IPS-11a (cell line): ENCODE data around the gene DRD3.

Experiments used
- H3K4me3 ChIP-seq: one replicate; pipeline ENCODE4 v1.5.1; 2013; ENCODE audit warnings: low read depth, low read length, control low read depth

DRD3 gene

DNA sequence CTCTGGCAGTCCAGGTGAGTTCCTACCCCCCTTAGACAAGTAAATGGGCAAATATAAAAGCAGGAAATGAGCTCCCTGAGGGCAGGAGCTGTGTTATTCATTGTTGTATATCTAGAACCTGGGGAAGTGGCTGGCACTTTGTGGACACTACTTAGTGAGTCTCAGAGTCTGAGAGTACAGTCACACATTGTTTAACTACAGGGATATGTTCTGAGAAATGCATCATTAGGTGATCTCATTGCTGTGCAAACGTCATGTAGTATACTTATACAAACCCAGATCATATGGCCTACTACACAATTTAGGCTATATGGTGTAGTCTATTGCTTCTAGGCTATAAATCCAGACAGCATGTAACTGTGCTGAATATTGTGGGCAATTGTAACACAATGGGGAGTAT is 52.4 kb downstream of the DRD3 start:
- no peak overlapping the region for H3K4me3 ChIP-seq

DNA sequence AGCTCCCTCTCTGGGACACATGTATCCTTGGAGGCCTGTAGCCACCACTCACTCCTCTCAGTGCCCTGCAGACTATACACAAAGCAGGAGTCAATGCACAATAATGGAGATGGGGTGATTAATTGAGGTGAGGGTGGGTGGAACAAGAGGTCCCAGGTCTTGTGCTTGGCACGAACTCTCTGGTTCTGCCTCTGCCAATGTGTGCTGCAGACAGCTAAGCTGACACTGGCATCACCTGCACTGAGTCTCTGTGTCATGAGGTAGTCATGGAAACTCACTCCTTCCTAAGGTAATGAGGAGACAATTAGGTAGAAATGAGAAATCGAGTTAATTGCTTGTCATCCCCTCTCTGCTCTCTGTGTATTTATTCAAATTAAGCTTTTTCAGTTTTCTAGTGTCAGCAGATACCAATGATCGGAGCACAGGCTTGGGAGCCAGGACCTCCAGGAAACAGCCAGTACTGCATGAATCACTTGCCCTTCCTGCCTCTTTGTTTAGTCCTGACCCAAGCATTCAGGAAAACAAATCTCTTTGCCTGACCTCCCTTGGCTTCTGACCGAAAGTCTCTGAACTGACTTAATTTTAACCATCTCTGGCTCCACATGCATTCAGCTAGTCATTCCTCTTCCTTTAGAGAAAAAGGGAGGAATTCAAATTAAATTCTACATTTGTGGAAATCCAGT is 56.7 kb downstream of the DRD3 start:
- H3K4me3 ChIP-seq: no peak overlapping the region

DNA sequence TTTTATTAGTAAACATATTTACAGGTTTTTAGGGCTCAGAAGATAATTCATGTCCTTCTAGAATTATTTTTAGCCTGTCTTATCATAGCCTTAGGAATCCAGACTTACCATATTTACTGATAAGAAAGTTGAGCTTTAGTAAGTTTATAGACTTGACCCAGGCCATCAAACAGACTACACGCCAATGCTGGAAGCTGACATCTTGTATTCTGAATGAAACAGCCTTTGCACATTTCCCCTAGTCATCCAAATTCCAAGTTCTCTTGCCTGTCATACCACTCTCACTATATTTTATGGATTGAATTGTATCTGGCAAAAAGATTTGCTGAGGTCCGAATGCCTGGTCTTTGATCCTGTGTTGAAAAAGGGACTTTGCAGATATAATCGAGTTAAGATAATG is 58.6 kb downstream of the DRD3 start:
- H3K4me3 ChIP-seq: no peak overlapping the region

DNA sequence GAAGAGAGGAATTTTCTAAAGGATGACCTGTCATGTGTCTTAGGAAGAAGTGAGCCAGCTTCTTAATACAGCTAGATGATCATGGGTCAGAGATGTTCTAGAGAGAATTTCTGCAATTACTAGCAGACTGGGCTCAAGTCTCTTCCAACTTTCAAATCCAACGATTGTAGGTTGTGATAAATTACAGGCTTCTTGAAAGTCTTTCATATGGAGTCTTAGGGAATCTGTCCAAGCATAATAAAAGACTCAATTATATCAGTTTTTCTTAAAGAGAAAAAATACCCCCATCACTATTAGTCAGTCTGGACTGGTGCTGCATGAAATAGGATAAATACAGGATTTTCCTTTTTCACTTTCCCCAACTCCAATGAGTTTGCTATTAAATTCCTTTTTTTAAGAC is 59.1 kb downstream of the DRD3 start:
- no peak overlapping the region for H3K4me3 ChIP-seq

DNA sequence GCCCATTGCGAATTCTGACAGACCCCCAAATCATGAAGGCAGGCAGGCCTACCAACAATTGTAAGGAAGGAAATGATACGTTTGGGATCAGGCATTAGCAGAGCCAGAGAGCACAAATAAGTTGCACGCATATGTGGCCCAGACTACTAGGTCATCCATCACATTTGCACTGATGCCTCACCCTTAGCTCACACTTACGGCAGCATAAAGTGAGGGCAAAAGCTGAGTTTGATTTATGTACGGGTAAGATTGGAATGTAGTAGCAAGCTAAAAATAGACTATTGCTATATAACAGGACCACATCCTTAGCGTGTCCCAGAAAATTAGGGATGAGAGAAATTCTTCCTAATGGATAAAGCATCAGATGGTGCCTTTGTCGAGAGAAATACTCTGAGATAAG is 63.7 kb downstream of the DRD3 start:
- no peak overlapping the region for H3K4me3 ChIP-seq

DNA sequence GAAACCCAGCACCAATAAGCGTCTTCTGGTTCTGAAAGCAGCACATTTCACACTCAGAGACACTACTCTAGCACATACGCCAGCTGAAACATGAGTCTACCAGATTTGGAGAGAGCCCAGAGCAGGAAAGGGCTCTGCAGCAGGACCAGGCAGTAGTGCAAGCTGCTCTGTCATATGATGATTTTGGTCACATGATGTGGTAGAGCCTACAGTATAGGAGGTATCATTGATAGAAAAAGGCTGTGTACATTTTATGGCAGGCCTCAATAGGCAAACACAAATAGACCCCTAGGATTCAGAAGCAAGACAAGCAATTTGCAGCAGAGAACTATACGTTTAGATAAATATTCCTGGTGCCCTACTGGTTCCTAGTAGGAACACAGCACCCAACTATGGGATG is 64.1 kb downstream of the DRD3 start:
- H3K4me3 ChIP-seq: no peak overlapping the region

DNA sequence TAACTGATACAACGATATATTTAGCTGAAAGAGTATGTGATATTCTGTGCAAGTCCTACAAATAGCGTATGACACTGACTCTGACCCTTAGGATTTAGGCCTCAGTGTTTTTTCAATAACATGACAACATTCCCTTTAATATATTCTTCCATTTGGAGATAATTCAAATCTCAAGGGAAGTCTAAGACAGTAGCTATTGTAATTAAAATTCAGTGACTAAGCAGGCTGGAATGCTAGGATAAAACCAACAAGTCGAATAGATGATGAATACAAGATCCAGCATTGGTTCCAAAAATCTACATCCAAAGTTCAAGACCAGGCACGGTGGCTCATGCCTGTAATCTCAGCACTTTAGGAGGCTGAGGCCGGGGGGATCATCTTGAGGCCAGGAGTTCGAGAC is 66.2 kb downstream of the DRD3 start:
- no peak overlapping the region for H3K4me3 ChIP-seq

DNA sequence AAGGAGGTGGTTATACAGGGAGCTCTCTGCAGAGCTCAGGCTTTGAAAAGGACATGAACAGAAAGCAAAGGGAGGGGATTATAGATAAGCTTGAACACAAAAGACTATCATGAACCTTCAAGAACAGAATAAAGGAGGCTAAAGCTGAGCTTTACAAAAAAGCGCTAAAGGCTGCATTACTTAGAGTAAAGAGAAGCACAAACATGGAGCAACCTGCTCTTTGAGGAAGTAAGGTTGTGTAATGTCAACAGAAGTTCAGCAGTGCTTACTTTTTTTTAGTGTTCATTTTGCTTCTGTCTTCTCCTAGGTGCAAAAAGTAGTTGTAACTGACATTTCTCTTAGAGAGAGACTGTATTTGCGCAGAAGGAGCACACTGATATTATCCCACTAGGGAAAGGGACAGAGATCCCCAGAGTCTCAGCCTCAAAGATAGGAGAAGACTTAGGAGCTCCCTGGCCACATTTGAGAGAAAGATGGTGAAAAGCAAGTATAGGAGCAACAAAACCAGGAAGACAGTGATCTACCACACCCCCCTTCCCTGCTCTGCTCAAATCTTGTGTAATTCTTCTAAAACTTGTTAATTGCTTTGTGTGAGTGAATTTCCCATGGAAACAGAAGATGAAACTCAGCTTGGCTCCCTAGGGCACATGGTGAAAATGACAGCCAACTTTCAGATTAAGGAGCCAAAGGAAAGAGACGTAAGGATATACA is 67.6 kb downstream of the DRD3 start:
- no peak overlapping the region for H3K4me3 ChIP-seq

DNA sequence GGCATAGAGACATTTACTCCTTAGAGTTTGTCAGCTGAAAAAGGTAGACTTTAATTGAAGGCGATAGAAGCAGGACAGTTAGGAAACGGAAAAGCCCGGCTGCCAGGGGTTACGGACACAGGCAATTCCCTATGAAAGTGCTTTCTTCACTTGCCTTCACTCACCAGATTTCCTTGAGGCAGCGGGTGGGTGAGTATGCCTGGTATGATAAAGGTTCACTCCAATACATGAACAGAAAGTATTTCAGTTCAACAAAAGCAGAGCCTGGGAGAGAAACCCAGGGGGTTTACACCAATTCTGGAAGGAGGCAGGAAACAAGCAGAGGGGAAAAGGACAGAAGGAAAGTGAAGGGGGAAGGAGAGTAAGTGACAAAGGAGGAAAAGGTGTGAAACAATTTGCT is 68.4 kb downstream of the DRD3 start:
- H3K4me3 ChIP-seq: no peak overlapping the region

DNA sequence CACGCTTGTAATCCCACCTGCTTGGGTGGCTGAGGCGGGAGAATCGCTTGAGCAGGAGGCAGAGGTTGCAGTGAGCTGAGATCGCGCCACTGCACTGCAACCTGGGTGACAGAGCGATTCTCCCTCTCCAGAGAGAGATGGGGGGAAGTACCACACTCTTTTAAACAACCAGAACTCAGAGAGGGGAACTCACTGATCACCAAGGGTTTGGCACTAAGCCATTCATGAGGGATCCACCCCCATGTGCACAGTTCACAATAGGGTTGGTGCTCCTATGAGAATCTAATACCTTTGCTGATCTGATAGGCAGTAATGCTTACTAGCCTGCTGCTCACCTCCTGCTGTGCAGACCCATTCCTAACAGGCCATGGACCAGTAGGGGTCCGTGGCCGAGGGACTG is 70.7 kb downstream of the DRD3 start:
- no peak overlapping the region for H3K4me3 ChIP-seq

DNA sequence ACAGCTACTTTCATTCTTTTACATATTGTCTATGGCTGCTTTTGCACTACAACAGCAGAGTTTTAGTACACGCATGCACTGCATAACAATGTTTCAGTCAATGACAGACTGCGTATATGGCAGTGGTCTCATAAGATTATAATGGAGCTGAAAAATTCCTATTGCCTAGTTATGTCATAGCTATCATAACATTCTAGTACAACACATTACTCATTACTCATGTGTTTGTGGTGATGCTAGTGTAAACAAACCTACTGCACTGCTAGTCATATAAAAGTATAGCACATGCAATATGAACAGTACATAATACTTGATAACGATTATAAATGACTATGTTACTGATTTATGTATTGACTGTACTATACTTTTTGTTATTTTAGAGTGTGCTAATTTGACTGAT is 74.4 kb downstream of the DRD3 start:
- no peak overlapping the region for H3K4me3 ChIP-seq

DNA sequence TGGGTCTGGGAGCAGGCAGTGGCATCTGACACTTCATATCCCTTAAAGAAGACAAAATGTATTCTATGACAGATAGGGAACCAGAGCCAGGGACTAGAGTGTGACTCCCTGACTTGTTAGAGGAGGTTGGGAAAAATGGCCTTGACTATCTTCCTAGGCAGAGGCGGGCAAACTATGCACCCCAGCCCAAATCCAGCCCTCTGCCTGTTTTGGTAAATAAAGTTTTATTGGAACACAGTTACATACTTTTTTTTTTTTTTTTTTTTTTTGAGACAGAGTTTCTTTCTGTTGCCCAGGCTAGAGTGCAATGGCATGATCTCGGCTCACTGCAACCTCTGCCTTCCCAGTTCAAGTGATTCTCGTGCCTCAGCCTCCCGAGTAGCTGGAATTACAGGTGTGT is 75.0 kb downstream of the DRD3 start:
- no peak overlapping the region for H3K4me3 ChIP-seq

DNA sequence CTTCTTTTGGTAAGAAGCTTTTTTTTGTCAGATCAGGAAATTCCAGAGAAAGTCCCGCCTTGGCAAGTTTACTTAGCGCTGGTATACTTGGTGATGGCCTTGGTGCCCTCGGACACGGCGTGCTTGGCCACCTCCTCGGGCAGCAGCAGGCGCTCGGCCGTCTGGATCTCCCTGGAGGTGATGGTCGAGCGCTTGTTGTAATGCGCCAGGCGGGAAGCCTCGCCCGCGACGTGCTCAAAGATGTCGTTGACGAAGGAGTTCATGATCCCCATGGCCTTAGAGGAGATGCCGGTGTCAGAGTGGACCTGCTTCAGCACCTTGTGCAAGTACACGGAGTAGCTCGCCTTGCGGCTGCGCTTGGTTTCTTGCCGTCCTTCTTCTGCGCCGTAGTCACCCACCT is 75.7 kb downstream of the DRD3 start:
- no peak overlapping the region for H3K4me3 ChIP-seq

DNA sequence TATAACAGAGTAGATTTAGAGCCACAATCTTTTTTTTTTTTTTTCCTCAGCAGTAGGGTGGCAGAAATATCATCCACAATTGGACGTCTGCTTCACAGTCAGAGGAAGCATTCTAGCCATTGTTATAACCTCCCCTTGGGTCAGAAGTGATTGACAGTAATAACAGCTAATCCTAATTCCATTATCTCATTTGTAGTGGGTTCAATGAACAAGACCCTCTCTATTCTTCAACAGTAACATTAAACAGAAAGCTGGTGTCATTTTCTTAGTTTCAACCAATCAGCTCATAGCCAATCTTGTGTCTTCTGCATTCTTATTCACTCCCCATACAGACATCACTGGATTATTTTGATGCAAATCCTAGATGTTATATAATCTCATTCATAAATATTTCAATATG is 77.8 kb downstream of the DRD3 start:
- no peak overlapping the region for H3K4me3 ChIP-seq

DNA sequence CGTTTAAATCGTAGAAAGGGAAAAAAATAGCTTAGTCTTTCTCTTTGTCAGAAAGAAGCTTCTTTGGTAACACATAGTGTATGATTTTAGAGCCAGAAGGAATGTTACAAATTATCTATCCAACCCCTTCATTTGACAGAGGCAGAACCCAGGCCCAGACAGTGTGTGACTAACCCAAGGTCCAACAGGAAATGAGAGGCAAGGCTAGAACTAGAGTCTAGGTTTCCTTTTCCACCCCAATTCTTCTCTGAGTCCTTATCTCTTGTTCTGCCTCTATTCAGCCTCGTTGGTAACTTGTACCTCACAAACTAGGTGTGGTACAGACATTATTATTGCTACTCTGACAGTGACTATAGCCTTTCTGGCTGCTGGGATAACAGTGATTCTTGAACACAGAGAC is 83.1 kb downstream of the DRD3 start:
- no peak overlapping the region for H3K4me3 ChIP-seq

DNA sequence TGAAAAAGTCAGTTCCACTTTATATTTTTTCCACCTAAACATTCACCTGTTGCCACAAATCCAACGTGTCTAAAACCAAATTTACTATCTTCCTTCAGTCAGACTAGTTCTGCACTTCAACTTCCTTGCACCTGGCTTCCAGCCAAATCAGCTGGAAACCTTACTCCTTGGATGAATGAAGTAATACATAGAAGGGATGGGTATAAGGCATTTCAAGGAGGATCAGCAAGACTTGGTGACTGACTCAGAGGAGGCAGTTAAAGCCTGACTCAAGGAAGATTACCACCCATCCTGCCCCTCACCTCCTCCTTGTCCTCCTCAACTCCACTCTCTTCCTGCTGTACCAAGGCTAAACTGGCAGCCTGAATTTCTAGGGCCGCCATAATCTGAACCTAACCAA is 85.3 kb downstream of the DRD3 start:
- H3K4me3 ChIP-seq: no peak overlapping the region

DNA sequence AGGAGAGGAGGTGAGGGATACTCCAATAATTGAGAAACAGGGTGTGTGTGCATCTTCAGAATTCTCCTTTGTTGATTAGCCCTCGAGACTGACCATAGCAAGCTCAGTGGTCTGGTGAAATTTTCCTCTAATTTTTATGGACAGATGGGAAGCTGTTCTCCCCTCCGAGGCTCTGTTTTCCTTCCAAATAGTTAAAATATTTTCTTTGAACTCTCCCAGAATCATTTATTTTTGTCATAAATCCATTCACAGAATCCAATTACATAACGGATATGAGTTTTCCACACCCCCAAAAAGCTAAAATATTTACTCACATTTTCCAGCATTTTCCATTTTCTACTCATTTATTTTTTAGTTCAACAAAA is 85.9 kb downstream of the DRD3 start:
- no peak overlapping the region for H3K4me3 ChIP-seq

DNA sequence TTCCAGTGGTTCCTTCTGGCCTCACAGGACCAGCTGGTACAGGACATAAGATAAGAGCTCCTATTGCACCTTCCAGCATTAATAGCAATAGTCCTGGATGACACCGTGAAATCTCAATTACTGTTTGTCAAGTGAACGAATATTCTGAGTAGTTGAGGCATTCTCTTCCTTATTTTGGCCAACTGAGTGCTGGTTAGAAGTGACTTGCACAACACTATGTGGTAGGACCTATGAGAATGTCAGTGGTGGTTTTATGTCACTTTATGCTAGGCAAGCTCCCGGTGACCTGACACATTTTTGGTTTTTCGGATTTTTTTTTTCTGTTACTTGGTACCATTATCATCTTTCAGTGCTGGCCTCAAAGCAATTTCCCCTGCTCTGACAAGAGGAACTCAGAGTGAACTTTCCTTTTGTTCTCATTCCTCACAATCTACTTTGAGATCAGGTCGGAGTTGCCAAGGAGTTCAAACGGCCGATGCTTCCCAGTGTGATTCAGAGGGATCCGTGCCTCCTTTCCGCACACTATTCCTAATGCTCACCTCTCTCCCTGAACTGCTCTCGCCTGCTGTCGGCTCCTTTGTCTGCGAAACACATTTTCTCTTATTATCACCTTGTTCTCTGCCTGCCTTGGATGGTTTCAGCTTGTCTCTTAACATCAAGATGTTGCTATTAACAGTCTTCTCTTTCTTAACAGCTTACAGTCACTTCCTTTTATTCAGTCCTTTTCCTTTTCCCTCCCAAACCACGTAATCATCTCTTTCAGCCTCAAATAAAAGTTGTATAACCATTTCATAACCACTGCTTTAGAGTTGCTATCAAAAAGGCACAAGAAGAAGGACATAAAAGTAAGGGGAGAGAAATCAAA is 86.5 kb downstream of the DRD3 start:
- no peak overlapping the region for H3K4me3 ChIP-seq

DNA sequence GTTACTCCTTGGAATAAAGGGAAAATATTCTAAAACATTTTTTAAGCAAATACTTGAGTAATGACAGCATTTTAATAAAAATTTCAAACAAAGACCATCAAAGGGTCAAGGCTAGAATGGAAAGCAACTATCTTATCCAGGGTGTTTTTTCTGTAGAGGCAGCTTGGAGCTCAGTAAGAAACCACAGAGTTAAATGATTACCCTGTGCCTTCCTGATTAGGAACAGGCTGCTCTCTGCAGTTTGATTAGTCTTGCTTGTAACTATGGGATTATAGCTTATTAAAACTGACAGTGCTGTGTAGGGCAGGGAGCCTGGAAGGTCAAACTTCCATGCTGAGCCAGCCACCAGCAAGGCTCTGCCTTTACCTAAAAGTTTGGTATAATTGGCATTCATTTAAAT is 89.2 kb downstream of the DRD3 start:
- H3K4me3 ChIP-seq: no peak overlapping the region

DNA sequence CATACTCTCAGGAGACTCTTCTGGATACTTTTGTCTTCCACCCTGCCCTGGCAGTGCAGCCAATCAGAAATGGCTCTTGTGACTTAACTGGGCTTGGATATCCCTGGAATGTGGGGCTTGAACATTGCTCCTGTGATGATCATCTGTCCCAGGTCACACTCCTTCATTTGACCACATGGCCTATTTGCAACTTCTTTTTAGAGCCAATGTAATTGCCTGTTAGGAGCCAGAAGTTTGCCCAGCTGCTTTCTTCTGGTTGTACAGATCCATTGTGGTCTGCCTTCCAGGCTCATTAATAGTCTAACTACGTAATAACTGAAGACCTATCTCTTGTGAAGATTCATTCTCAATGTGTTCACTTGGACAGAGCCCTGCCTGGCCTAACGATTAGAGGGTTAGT is 92.5 kb downstream of the DRD3 start:
- H3K4me3 ChIP-seq: no peak overlapping the region

DNA sequence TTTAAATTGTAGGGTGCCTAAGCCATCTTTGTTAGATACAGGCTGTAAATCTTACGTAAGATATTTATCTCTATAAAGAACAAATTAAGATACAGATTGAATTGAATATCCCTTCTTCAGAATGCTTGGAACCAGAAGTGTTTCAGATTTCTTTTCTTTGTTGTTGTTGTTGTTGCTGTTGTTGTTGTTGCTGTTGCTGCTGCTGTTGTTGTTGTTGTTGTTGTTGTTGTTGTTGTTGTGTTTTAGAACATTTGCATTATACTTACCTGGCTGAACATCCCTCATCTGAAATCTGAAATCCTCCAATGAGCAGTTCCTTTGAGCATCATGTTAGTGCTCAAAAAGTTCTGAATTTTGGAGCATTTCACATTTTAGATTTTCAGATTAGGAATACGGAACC is 95.7 kb downstream of the DRD3 start:
- no peak overlapping the region for H3K4me3 ChIP-seq

DNA sequence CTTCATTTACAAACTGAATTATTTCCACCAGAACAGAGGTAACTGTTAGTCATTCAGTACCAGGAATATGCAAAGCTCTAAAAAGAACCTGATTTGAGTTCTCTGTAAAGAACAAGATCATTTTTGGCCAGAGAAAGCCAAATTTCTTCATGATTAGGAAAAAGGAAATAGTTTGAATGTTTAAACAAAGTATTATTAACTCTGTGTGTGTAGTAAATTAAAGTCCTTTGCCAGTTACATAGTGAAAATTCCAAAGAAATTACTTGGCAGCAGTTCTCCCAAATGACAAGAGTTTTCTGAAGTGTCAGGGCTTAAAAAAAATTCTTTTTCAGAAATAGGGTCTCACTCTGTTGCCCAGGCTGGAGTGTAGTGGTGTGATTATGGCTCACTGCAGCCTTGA is 97.8 kb downstream of the DRD3 start:
- no peak overlapping the region for H3K4me3 ChIP-seq
